Stimulated activated CD8-positive, alpha-beta memory T cell treated with anti-CD3 and anti-CD28 coated beads, Interleukin-7, amount 100 ng/mL, for 24 hours (primary cell): ENCODE measurements around the gene ANKRD13B.
"Not testable (repeated sequence)": the region's sequence is repeated elsewhere in the genome, so short reads cannot be mapped to it uniquely, and the experiment has no call there.

Source experiments
- DNase-seq: peaks from one replicate; pipeline ENCODE4 v3.0.0-alpha.2; 2020; ENCODE audit warnings: low read depth

The ANKRD13B gene

DNA sequence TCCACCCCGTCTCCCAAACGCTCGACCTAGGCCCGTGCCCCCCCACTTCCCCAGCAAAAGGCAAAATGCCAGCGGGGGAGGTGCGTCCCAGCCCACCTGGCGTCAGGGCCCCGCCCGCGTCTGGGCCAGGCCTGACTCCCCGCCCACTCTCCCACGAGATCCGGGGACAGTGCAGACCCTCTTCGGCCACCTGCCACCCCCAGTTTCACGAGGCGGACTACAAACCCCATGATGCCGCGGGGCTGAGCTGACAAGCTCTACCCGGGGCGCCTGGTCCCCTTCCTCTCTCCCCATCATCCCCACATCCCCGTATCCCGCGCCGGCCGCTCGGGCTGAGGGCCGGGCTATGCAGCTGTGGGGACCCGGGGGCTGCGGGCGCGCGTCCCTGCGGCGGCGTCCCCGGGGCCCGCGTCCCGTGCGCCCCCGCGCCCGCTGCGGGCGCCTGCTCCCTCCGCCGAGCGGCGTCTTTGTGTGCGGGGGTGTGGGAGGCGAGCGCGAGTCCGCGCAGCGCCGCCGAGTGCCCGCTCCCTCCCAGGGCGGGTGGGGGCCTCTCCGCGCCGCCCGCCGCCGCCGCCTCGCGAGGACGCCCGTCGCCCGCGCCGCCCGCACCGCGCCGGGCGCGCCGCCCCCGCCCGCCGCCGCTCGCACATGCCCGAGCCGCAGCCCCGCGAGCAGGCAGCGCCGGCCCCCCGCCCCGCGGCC, at the start of gene ANKRD13B:
ANKRD13B (plus strand) TSS at position 283 of the 702 bp plus-strand sequence. CDS start 490 bp downstream, outside the sequence.
- DNase-seq, result no peak

DNA sequence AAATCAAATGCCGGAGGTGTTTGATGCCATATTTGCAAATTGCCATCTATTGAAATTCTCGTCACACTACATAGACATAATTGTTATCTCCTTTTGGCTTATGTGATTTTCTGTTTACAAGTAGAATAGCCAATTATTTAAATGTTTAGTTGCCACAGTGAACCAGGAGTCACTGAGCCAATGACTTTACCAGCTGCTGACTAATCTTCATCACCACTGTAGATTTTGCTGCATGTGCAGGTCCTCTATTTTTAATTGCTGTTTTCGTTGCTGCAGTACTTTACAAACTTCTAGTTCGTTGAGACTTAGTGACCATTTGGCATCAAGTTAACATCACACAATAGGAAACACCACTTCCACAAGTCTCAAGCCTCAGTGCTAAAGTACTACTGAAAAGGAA, 48.9 kb upstream of the ANKRD13B start:
- DNase-seq, result no peak

DNA sequence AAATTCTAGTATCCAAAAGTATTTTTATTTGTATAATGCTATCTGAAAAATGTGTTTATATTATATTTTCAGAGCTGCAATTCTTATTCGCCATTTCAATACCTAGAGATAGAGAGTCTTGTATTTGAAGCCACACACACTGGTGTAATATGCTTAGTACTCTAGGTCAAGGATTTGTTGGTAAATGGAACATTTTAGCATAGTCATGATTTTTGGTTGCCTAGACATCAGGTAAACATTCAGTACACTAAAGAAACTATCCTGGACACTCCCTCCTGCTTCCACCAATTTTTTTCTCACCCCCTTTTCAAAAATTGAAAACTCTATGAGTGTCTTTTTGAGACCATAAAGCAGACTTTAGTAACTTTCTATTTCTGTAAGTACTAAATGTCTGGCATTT, 46.8 kb upstream of the ANKRD13B start:
- DNase-seq, result no peak

DNA sequence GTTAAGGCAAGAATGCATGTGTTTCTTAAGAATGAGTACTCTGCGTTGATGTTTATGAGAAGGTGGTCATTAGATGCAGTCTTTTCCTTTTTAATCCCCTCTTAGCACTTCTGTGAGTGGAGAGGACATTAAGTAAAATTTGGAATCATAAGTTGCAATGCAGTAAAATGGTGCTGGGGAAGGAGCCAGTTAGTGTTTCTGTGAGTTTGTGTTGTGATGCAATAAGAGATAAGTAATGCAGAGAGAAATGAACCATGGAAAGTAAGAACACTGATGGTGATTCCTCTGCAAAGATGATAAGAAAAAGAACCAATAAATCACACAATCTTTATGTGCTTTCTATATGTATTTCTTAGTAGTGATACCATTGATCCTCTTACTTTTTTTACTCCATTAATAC, 46.1 kb upstream of the ANKRD13B start:
- no peak for DNase-seq

DNA sequence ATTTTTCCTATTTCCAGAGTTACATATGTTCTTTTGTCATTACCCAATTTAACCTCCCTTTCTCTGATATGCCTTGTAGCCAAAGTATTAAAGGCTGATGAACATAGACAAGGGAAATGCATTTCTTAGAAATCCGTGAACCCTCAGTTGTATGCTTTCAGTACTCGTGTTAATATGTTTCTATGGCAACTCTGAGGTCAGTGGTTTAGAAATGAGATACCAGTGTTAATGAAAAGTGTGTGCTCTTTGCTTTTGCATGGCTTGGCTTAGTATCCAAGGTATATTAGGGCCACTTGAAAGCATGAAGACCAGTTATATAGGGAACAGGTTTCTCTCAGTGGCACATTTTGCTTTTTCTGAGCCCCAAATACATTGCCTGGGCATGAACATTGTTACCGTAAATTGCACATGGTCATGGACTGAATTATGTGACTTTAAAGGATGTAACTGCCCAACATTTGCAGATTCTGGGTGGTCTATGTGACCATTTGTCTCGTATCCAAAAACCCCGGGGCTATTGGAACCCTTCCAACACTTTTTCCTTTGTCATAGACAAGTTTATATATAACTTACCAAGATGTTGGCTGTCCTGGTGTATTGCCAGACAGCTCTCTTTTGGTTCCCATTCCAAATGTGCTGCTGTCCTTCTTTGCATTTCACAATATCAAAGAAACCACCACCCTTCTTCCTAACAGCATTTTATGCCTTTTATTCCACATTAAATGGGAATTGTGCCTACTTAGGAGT, 43.6 kb upstream of the ANKRD13B start:
- no peak for DNase-seq

DNA sequence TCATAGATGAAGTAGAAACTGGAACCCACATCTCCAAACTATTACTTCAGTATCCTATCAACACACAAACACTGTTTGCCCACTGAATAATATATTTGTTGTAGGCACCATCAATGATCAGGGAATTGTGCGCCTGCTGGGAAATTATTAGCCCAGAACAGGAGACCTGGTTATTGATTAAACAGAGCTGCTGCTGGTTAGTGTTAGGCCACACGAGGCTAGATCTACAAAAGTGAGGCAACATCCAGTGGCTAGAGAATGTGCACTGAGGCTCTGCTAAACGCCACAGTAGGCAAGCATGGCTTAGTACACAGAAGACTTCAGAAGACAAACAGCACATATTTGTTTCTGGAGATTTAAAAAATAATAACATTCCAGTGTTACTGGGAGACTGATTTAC, 37.1 kb upstream of the ANKRD13B start:
- DNase-seq, result no peak

DNA sequence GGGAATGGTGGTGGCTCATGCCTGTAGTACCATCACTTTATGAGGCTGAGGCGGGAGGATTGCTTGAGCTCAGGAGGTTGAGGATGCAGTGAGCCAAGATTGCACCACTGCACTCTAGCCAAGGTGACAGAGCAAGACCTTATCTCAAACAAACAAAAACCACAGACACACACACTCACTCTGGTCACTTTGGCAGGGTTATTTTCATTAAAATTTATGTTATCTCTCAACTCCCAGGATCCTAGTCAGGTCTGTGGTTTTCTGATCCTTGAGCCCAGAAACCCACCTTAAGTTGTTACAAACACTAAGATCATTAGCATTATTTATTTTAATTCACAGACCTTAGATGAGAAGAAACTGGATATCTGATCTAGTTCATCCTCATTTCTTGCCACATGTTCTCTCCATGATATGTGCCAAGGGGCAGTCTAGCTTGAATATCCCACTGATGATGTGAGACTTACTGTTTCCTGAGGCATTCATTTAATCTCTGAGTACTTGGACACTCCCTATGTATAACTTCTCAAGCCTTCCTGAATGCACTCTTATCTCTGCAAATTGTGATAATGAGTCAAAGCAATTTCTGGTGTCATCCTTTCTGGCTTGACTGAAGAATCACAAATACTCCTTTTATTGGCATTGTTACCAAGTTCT, 35.7 kb upstream of the ANKRD13B start:
- no peak for DNase-seq

DNA sequence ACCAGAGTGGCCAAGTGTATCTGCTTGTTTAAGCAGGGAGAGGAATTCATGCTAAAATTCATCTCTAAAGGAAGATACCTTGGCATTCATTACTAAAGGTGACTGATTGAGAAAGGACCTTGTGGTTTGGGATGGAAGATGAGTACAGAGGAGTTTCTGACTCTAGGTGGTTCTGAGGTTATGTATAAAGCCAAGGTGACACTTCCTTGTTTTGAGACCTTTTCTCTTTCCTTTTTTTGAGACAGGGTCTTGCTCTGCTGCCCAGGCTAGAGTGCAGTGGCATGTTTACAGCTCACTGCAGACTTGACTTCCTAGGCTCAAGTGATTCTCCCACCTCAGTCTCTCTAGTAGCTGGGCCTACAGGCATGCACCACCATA, 35.2 kb upstream of the ANKRD13B start:
- DNase-seq, result no peak

DNA sequence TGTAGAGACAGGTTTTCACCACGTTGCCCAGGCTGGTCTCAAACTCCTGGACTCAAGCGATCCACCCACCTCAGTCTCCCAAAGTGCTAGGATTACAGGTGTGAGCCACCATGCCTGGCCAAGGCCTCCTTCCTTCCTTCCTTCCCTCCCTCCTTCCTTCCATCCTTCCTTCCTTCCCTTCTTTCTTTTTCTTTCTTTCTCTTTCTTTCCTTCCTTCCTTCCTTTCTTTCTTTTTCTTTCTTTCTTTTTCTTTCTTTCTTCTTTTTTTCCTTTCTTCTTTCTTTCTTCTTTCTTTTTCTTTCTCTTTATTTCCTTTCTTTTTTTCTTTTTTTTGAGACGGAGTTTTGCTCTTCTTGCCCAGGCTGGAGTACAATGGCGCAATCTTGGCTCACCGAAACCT, 34.8 kb upstream of the ANKRD13B start:
- not testable (repeated sequence) for DNase-seq

DNA sequence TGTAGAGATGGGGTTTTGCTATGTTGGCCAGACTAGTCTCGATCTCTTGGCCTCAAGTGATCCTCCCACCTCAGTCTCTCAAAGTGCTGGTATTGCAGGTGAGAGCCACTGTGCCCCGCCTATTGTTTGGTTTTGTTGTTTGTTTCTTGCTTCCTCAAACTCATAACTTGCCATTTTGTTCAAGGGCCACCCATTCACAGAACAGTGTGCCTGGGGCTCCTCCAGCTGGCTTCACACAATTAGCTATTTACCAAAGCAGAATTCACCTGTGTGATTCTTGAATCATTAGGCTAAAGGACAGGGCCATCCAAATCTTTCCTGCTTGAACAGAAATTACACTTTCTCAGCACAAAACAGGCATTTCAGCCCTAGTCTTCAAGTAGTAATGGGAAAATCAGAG, 33.3 kb upstream of the ANKRD13B start:
- DNase-seq, result no peak

DNA sequence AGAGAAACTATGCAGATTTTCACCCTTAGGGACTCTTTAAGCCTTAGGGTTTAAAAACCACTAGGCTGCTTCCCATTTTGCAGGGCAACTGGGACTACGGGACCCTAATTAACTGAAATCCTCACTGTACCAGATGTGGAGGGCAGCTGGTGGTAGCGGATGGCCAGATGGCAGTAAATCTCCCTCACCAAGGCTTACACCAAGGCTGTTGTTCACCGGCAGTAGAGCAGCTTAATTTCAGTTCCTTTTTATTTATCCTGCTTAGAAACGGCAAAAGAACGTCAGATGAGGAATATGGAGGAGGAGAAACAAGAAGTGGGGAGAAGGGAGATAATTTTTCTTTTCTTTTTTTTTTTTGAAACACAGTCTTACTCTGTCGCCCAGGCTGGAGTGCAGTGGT, 32.6 kb upstream of the ANKRD13B start:
- DNase-seq, result no peak

DNA sequence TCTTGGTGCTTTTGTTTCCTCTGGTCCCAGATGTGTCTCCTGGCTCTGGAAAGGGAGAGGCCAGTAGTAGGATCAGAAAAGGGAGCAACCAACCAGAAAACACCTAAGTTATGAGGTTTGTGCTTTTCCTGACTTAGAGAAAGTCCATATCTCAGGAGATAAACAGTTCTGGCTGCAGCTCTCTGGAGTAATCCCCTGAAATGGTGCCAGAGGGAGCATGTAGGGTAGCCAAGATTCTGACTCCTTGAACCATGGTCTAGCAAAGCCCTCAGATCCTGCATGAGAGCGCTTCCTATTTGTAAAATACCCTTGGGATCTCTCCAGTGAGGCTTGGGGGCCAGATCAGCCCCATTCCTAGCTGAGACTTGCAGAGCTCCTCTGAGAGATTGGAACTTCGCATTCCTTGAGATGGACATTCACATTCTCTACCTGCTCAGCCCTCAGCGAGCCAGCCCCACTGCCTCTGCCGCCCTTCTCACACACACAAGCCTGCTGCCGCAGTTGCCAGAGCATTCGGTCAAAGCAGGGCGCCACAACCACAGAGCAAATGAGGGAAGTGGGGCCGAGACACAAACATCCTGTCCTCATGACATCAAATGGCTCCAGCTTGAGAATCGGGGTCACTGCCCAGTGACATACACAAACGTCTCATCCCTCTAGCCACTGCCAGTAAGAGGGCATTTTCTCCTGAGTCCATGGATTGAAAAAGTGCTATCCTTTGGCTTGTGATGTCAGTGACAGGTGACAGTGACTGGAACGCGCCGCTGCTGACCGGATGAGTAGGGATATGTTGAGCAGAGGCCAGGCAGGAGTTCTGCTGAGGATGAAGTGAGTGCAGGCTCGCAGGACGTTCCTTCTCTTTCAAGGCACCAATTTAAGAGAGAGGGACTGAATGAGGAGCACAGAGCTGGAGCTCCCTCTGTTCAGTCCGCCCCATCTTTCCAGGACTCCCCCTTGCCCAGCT, 31.1 kb upstream of the ANKRD13B start:
- DNase-seq, result no peak

DNA sequence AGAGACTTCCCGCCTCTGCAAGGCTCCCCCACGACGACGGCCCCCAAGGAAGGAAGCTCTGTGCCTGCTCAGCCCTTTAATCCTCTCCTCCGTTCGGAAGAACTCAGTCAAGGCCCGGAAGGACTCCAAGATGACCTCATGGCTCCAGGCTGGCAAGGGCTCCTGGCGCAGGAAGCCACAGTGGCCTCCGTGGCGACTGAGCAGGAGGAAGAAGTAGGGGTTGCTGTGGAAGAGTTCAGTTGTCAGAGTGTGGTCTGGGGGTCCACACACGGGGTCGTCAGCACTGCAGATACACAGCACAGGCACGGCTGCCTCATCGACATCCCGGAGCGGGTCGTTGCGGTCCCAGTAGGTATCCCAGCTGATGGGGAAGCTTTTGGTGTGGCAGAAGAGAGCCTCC, 30.3 kb upstream of the ANKRD13B start:
- no peak for DNase-seq

DNA sequence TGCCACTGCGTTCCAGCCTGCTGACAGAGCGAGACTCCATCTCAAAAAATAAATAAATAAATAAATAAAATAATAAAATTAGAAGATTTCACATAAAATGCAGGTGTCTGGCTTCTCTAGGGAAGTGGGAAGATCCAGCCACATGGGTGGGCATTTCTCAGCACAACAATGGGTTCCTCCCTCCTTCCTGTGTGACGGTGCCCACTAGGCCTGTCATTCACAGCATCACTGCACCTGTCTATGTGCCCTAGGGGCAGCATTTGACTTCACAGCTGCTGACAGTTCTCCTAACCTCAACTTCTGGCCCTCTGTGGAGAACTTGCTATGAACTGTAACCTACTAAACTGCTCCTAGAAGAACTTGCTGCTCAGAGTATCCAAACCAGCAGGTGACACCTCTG, 29.1 kb upstream of the ANKRD13B start:
- no peak for DNase-seq

DNA sequence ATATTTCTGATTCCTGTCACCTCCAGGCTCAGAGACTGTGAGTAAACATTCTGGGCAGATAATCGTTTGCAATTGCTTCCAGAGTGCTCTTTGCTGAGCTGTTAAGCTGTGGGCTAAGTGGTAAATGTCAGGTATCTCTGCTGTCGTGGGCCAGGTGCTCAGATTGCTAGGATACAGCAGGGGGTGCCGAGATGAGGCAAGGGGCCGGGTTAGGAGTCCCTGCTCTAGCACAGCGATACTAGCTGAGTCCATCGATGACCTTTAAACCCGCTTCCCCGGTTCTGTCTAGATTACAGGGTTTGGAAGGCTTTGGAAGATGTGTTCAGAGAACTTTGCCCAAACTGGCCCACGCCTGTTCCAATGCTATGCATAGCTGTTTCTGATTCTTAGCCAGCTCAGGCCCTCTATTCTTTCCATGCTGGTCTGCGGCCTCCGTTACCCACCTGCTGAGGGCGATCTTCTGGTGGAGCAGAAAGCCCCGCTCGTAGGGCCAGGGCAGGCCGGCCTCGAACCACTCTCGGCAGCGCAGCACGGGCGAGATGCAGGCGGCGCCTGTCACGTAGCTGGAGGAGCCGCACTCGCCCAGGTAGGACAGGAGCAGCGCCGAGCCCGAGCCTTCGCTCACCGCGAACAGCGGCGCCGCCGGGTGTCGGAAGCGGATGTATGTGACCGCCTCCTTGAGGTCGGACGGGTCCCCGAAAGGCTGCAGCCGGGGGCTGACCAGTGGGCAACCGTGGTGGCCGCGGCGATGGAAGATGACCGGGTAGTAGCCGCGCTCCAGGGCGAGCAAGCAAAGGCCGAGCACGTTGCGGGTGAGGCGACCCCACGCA, 27.1 kb upstream of the ANKRD13B start:
- no peak for DNase-seq

DNA sequence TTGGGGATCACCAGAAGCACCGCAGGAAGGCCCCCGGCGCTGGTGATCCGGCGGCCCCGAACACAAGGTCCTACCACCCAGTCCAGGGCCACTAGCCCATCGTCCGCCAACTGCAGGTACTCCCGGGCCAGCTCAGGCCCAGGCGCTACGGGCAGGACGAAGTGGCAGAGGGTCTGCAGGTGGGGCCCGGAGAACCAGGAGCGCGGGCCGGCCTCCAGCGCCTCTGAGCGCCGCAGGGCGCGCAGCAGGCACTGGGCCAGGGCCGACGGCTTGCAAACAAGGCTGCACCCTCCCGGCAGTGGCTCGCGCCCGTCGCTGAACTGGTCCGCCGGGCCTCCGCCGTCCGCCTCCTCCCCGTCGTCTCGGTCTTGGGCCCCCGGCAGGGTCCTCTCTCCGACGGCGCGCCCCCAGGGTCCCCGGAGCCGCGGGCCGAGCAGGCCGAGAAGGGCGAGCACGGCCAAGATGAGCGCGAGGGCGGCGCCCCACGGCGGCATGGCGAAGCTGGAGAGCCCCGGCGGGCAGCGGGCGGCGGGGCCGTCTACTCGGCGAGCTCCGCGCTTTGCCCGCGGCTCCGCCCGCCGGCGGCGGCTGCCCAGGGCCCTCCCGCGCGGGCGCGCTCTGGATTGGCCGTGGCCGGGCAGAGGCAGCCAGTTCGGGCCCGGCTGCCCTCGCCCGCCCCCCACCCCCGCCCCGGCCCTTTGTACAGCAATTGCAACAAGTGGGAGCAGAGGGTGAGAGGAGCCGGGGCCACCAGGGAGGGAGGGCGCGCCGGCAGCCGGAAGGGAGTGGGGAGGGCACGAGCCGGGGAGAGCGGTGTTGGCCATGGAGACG, 26.2 kb upstream of the ANKRD13B start, which contains the start of gene ABHD15:
ABHD15 (minus strand) TSS at position 565 of the 831 bp plus-strand sequence; CDS start at position 494, 71 bp downstream.
- DNase-seq, result no peak

DNA sequence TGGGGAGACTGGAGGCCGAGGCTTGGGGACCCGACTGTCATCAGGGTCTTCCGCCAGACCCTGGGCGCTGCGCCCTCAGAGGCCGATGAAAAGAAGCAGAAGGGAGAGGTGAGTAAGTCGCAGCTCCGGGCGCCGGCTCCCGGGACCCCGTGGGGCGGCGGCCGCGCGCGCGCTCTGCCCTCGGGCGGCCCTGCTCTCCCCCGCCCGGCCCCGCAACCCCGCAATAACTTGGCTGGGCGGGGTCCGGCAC, 25.7 kb upstream of the ANKRD13B start:
- no peak for DNase-seq

DNA sequence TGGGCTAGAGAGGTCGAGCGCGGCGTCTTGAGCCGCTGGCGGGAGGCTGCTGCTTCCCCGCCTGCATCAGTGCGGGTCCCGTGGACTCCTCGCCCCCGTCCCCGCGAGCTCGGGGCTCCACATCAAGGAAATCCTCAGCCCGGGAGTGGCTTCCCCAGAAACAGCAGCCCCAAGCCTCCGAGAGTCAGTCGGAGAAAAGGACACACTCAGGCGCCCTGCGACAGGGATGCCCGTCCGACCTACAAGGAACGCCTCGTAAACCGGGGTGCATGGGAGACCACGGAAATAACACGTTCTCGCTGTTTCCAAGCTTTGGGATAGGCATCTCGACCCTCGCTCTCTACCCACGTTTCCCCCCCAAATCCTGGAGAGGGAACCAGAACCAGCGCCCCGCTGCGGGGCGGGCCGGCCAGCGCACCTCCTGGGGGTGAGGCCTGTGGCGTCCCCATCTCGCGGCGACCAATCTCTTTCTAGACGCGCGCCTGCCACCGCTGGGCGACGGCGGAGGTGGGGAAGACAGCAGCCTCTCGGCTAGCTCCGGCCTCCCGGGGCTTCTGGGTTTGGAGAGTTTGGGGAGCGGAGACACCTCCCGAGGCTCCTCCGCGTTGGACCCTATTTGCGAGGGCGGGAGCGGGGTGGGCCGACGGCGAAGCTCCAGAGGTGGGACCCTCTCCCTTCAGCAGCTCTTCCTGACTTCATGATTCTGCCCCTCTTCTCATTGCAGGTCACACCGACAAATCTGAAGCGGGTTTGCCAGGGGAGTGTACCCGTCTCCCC, 25.2 kb upstream of the ANKRD13B start:
- no peak for DNase-seq
